NCI-H748 treated with DMSO at 0.1 percent for 48 hours (cell line): ENCODE results near the gene TRAPPC2B.
A peak's percentile ranks its signal among the peaks of the same experiment; 100 is the strongest.
"Not testable (repeated sequence)": the region's sequence is repeated elsewhere in the genome, so short reads cannot be mapped to it uniquely, and the experiment has no call there.

Experiments used
- DNase-seq: peaks from one replicate; lab custom pipeline; 2025; lab: John Stamatoyannopoulos, UW

TRAPPC2B gene

DNA sequence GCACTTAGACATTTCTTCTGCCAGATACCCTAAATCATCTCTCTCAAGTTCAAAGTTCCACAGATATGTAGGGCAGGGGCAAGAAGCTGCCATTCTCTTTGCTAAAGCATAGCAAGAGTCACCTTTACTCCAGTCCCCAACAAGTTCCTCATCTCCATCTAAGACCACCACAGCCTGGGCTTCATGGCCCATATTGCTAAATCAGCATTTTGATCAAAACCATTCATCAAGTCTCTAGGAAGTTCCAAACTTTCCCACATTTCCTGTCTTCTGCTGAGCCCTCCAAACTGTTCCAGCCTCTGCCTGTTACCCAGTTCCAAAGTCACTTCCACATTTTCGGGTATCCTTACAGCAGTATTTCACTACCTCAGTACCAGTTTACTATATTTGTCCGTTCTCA, 11.3 kb downstream of the TRAPPC2B start:
- DNase-seq: not testable (repeated sequence)

DNA sequence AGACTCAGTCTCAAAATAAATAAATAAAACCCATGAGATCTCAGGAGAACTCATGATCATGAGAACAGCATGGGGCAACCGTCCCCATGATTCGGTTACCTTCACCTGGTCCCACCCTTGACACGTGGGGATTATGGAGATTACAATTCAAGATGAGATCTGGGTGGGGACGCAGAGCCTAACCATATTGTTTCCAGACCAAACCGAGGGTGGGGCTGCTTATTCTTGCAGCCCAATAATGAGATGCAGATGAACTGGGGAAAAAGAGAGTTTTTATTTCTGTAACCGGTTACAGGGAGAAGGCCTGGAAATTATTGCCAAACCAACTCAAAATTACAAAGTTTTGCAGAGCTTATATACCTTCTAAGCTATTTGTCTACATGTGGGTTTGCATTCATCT, 12.8 kb downstream of the TRAPPC2B start:
- DNase-seq: no peak

DNA sequence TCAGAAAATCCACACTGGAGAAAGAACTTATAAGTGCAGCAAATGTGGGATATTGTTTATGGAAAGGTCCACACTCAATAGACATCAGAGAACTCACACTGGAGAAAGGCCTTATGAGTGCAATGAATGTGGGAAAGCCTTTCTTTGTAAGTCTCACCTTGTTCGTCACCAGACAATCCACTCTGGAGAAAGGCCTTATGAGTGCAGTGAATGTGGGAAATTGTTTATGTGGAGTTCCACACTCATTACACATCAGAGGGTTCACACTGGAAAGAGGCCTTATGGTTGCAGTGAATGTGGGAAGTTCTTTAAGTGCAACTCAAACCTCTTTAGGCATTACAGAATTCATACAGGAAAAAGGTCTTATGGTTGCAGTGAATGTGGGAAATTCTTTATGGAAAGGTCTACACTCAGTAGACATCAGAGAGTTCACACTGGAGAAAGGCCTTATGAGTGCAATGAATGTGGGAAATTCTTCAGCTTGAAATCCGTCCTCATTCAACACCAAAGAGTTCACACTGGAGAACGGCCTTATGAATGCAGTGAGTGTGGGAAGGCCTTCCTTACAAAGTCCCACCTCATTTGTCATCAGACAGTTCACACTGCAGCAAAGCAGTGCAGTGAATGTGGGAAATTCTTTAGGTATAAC, 14.3 kb downstream of the TRAPPC2B start:
- no peak for DNase-seq

DNA sequence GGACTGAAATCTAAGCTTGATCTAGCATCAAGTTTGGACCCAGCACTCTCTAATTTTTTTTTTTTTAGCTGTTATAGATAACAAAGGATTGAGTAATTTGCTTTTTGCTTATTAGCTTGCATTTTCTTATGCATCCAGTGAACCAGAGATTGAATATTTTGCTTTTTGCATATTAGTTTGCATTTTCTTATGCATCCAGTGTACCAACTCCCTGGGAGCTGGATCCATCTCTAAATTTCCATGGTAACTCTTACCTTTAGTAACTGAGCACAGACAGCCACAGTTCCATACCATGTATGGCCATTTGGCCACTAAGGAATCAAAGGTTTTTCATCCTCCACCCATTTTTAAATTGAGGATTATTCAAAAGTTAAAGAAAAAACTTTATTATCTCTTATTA, 17.6 kb downstream of the TRAPPC2B start:
- no peak for DNase-seq

DNA sequence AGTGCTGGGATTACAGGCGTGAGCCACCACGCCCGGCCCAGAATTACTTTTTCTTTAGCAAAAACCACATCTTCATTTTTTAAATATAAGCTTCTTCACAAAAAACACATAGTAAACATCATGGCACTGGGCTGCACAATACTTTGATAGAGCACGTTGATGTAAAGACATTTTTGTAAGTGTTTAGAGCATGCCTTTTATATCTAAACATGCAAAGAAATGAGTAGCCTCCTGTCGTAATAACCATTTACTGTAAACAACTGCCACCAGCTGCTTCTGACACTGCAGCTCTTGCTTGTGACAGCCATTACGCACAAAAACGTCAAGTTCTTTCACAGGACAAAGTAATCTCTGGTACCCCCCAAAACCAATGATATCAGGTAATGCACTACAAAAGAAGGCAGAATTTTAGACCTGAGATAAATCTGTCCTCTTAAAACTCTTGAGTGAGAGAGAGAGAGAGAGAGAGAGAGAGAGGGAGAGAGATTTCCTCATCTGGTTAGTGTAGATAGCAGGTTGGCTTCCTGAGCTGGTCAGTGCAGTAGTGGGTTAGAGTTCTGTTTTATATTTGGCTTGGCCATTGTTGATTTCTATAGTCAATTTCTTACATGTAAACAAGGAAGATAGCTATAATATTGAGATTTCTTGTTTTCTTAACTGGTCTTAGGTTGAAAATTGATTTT, 19.6 kb downstream of the TRAPPC2B start:
- DNase-seq: no peak

DNA sequence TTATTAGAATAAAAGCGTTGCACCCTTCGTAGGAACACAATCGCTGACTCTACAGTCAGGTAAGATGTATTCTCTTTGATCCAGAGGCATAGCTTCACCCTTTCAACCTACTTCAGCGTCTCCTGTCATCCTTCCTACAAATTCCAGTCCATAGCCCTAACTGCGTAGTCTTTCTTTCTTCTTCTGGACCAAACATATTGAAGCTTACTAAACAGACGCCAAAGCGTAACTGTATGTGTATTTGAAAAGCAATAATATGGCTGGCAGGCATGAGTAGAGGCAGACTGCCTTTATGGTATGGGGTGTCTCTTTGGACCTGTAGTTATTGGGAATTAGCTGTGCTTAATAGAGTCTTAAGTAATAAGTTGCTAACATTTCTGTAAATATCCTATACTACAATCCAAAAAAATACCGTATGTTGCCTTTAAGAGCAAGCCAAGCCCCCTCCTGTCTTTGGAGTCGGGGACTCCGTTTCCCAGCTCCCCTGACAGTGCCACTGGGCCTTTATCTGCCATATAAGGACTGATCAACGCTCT, 25.9 kb downstream of the TRAPPC2B start:
- DNase-seq: no peak

DNA sequence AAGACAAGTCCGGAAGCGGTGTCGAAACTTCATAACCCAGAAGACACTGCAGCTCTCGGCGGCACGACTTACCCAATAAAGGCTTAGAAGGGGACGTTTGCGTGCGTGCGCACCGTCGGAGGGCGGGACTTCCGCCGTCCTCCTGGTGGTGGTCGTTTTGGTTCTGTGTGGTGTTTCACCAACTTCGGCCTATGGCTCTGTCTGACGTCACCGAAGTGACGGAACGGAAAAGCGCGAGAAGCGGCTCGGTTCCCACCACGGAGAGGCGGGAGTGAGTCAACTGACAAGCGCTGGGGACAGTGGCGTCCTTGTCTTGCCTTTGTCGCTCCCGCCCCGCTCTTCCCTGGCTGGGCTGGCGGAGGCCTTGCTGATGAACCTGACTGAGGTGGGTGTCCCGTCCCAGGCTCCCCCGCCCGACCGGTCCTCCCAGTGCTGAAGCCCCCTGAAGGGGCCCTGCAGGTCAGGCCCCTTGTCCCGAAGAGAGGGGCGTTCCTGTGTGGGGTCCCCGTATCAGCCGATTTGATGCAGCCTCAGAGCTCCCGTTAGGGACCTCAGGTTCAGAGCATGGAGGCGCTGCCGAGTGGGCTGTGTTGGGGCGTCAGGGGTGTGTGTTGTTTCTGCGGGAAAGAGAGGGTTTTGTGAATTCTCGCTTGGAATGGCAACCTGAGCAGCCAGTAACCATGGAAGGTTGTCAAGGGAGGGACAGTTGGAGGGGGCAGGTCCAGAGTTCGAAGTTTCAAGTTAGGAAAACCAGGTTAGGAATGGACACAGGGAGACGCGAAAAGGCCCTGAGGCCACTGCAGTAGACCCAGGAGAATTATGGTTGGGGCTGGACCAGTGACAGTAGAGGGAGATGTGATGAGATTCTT, 26.6 kb downstream of the TRAPPC2B start, which contains the start of gene ZNF548:
Gene ZNF548 (plus strand): TSS at position 125 of the 869 bp plus-strand sequence. CDS start 246 bp downstream, at position 371.
- peak; percentile 98 for DNase-seq

DNA sequence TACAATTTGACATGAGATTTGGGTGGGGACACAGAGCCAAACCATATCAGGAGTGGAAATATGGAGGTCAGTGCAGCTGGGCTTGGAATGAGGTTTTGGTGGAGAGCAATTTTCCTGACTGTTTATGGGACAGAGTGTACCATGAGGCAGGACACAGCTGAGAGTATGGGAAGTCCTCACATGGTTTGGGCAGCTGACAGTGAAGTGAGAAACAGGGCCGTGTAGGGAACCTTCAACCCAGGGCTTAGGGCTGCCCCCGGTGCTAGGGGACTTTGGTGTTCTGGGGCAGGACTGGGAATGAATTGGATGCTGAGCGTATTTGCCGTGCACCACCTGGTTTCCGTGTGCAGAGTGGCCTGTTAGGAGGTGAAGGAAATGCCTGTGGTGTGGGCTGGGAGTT, 32.4 kb downstream of the TRAPPC2B start:
- DNase-seq: no peak

DNA sequence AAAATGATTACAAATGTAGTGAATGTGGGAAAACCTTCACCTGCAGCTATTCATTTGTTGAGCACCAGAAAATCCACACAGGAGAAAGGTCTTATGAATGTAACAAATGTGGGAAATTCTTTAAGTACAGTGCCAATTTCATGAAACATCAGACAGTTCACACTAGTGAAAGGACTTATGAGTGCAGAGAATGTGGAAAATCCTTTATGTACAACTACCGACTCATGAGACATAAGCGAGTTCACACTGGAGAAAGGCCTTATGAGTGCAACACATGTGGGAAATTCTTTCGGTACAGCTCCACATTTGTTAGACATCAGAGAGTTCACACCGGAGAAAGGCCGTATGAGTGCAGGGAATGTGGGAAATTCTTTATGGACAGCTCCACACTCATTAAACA, 35.5 kb downstream of the TRAPPC2B start:
- no peak for DNase-seq

DNA sequence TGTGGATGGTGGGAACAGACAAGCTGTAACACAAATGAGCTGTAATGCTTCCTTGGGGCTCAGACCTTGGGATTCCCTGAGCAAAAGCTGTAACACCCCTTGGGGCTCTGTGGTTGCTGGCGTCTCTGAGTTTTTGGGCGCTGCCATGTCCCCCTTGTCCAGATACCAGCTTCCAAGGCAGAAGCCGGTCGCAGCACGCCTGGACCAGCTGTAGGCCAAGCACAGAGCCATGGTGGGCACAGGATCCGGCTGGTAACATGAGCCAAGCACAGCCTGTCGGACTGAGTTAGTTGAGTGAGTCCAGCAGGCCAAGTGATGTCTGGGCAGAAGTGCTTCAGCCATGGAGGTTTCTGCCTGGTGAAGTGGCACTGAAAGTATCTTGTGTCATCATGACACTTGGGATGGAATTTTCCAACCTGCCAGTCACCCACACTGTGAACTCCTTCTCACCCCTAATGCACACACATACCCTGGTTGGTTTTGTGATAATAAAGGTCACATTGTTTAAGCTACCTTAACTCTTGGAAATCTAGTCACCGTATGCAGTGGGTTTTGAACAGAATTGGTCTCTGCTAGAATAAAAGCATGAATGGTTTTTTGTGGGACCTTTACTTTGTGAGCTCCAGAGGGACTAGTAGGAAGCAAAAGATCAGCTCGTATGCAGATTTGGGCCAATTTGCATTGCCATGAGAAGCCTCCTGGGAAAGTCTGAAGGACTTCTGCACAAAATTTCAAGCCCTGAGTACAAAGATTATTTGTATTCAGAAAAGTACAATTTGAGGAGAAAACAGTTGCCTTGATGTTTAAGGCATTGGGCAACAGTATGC, 40.6 kb downstream of the TRAPPC2B start:
- no peak for DNase-seq

DNA sequence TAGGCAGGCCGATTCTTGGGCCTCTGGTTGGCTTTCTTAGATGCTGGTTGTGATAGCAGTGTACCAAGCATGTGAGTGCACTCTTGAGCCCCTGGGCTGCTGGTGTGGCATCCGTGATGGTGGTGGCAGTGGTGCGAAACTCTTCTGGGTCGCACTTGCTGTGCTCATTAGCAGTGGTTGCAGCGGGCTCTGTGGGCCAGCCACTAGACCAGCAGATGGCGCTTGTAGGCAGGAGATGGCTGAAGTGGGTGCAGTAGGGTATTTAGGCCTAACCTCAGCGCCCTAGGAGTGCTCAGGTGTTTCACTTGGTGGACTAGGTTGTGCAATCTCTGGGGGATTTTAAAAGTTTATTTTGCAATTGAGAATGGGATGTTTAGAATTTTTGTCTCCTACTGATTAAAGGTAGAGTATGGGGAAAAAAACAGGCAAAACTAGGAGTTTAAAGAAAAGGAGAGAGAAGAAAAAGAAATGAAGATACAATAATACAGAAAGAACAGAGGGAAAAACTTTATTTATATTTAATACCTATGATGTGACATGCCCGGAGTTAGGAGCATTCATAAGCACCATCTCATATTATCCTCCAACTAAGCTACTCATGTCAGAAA, 43.3 kb downstream of the TRAPPC2B start:
- peak; percentile 84 for DNase-seq

DNA sequence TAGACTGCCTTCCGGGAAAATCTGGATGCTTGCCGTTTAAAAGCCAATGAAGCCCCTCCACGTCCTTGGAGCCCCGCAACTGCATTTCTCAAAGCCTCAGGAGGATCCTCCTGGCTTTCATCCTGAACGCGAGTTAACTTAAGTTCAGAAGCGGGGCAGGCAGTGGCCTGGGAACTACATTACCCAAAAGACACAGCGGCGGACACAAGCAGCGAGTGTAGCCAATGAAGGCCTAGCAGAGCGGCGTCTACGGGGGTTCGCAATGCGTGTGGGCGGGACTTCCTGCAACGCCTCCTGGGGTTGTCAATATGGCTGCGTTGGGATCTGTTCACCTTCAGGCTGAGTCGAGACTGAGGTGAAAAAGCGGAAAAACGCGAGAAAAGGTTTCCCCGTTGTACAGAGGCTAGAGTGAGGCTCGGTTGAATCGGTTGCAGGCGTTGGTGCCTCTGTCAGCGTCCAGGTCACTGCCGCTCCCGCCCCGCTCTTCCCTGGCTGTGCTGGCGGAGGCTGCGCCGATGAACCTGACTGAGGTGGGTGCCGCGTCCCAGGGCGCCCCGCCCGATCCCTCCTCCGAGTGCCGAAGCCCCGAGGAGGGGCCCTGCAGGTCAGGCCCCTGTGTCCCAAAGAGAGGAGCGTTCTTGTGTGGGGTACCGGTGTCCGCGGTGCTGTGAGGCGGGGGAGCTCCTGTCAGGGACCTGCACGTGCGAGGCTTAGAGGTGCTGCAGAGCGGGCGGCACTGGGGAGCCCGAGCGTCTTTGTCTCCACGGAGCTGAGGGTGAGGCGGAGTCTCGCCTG, 47.7 kb downstream of the TRAPPC2B start, which contains the start of gene ZNF17:
Gene ZNF17 (plus strand): TSS at position 285 of the 795 bp plus-strand sequence. CDS start 2,455 bp downstream, outside the sequence.
- DNase-seq: peak; percentile 92
